CD4-positive, alpha-beta T cell (primary cell): ENCODE measurements around the gene AHRR. TPM values are rescaled to one million over a fixed set of nuclear protein-coding genes. Genes with fewer than 3 reads are reported as not detected.

Source experiments
- ATAC-seq: fragments of 200-7000 bp; cut with Tn5 transposase; one replicate; pipeline ENCODE4 v1.10.0; 2022; ENCODE audit warnings: mild to moderate bottlenecking; ENCODE audit not compliant: poor library complexity
- CTCF ChIA-PET: fragments of 350-600 bp; sonication (Branson Sonifier 250); formaldehyde crosslinking; loops from one replicate; lab custom pipeline; 2021; ENCODE audit warnings: antibody characterized with exemption, inconsistent platforms; lab: Charles Lee
- POLR2A ChIA-PET: fragments of 350-600 bp; sonication (Branson Sonifier 250); formaldehyde crosslinking; loops from one replicate; lab custom pipeline; 2021; ENCODE audit warnings: antibody characterized with exemption, inconsistent platforms; lab: Charles Lee
- DNase-seq, 14 experiments: peaks; one replicate each; pipeline ENCODE4 v3.0.0-alpha.2; 2013 to 2020; ENCODE audit warnings: mixed read lengths in 2 of 14
- H3K27ac ChIP-seq, 2 donors: one replicate each; pipeline versions ENCODE4 v1.5.1 to v1.7.0; 2013; ENCODE audit warnings: low read length in 2 of 2, low read depth in 1 of 2, mild to moderate bottlenecking in 1 of 2
- H3K27me3 ChIP-seq, 2 experiments: 1 replicate in 1 of 2; 2 replicates in 1 of 2; pipeline versions ENCODE4 v1.6.1 to v1.7.0; 2013; ENCODE audit warnings: low read length in 2 of 2, control low read depth in 1 of 2, mild to moderate bottlenecking in 1 of 2, moderate library complexity in 1 of 2; ENCODE audit not compliant: insufficient read depth in 2 of 2, control insufficient read depth in 1 of 2
- H3K36me3 ChIP-seq: one replicate; pipeline ENCODE4 v1.6.1; 2013; ENCODE audit warnings: low read length, control low read depth; ENCODE audit not compliant: insufficient read depth
- H3K4me1 ChIP-seq: one replicate; pipeline ENCODE4 v1.6.1; 2013; ENCODE audit warnings: low read length, control low read depth; ENCODE audit not compliant: insufficient read depth
- H3K4me3 ChIP-seq: one replicate; pipeline ENCODE4 v1.5.1; 2013; ENCODE audit warnings: mild to moderate bottlenecking, low read length, moderate library complexity
- H3K9me3 ChIP-seq, 2 experiments: 1 replicate in 1 of 2; 2 replicates in 1 of 2; pipeline versions ENCODE4 v1.6.1 to v1.7.0; 2013; ENCODE audit warnings: low read length in 2 of 2, mild to moderate bottlenecking in 2 of 2, control low read depth in 1 of 2, moderate library complexity in 1 of 2; ENCODE audit not compliant: control insufficient read depth in 1 of 2, insufficient read depth in 1 of 2
- H3K27ac Mint-ChIP-seq: one replicate; pipeline ENCODE4 v1.8.0; 2020; ENCODE audit warnings: mixed read lengths
- H3K27me3 Mint-ChIP-seq: one replicate; pipeline ENCODE4 v1.8.0; 2021; ENCODE audit warnings: mixed read lengths
- H3K36me3 Mint-ChIP-seq: one replicate; pipeline ENCODE4 v1.8.0; 2021; ENCODE audit warnings: low read depth, mixed read lengths
- H3K4me1 Mint-ChIP-seq: one replicate; pipeline ENCODE4 v1.8.0; 2021; ENCODE audit warnings: low read depth, mixed read lengths
- H3K4me3 Mint-ChIP-seq: one replicate; pipeline ENCODE4 v1.8.0; 2020; ENCODE audit warnings: mild to moderate bottlenecking, mixed read lengths
- H3K9me3 Mint-ChIP-seq: one replicate; pipeline ENCODE4 v1.8.0; 2020; ENCODE audit warnings: mixed read lengths
- intact Hi-C, 2 experiments: fragments of 100-400 bp; cut with DNase I in 1 of 2; cut with micrococcal nuclease in 1 of 2; formaldehyde crosslinking; loops; one replicate each; pipeline versions ENCODE4 v1.15.1 to v1.9.0; 2023 to 2025; cut with DNase I, micrococcal nuclease
- total RNA-seq, 174 experiments: library from RNA in 2 of 174; stranded (reverse) in 2 of 174; gene quantifications; one replicate each; pipeline ENCODE4 v1.2.3 and lab custom pipeline; 2021 to 2026
- TF ChIP-seq, protein P1 (sequence below): fragments of 200-600 bp; IDR thresholded peaks from one replicate; pipeline ENCODE4 v1.8.0; 2022; ENCODE audit warnings: antibody characterized with exemption, mild to moderate bottlenecking

Gene AHRR
- total RNA-seq, 2 experiments from 2014 or later = 0.45 to 0.63 TPM

DNA sequence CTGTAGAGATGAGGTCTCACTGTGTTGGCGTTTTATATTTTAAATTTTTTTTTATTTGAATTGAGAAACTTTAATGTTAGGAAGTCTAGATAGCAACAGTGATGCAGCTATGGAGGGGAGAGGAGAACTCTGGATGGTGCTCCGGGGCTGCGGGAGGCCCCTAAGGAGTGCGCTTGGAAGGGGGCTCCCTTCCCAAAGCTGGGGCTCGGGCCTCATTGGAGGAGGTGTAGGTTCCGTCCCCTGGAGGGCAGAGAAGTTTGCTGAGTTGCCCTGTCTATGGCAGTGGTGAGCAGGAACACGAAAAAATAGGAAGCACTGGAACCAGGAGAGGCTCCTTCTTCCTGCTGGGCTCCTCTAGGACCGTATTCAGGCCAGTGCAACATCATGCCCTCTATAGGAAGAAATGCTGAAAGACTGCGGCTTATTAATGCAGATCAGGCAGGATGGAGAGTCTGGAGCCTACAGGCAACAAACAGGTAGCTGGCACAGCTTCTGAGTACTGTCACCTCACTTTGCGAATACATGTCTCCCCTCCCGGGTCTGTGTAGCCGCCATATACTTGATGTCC lies 16.1 kb downstream of the AHRR start:
- no peaks in the 10 kb centered on the region for H3K4me1 Mint-ChIP-seq
- POLR2A ChIA-PET = no interaction called here
- CTCF ChIA-PET = no interaction called here

DNA sequence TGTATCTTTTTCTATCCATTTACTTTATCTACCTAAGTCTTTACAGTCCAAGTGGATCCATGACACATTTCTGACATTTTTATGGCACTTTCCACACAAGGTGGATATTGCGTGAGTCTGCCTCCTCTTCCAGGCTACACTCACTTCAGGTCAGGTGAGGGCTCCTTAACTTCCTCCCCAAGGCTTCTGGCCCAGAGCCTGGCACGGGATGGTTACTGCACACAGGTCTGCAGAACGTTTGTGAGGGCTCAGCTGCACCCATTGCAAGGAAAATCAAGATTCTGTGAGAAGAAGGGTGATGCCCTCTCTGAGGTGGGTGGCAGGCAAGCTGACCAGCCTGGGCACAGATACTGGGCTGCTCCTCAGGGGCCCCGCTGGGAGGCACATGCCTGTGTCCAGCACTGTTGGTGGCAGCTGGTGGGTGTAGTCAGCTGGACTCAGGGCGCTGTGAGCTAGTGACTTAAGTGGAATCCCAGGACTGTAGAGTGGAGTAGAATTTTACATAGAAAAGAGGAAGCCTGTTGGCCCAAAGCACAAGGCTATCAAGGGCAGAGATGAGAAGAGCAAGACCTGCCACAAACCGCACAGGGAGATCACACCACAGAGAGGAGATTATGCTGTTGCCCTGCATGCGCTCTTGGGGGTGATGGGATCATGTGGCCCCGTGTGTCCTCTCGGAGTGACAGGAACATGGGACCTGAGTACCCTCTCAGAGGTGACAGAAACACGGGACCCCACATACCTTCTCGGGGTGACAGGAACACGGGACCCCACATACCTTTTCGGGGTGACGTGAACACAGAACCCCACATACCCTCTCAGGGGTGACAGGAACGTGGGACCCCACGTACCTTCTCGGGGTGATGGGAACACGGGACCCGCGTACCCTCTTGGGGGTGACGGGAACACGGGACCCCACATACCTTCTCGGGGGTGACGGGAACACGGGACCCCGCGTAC lies 21.3 kb downstream of the AHRR start:
- Mint-ChIP-seq H3K4me1 (peaks cover 7% of the 10 kb centered on the region), H3K9me3 (no peaks in the 10 kb centered on the region), H3K27ac (no peak overlapping the region), H3K36me3 (no peaks in the 10 kb centered on the region), H3K4me3 (peak overlapping the region; percentile 11), H3K27me3 (peaks cover 22% of the 10 kb centered on the region)
- CTCF ChIA-PET = no interaction called here
- Histone ChIP-seq H3K4me3 (no peak overlapping the region), H3K4me1 (peaks cover 11% of the 10 kb centered on the region), H3K36me3 (no peaks in the 10 kb centered on the region), H3K27me3 (peaks cover 7 to 10% of the 10 kb centered on the region in 2 experiments), H3K27ac (no peak overlapping the region), H3K9me3 (peaks cover 0 to 5% of the 10 kb centered on the region in 2 experiments)
- POLR2A ChIA-PET = no interaction called here
- intact Hi-C loops = no loop called here
- no peak for ATAC-seq
- TF ChIP-seq, protein P1, sequence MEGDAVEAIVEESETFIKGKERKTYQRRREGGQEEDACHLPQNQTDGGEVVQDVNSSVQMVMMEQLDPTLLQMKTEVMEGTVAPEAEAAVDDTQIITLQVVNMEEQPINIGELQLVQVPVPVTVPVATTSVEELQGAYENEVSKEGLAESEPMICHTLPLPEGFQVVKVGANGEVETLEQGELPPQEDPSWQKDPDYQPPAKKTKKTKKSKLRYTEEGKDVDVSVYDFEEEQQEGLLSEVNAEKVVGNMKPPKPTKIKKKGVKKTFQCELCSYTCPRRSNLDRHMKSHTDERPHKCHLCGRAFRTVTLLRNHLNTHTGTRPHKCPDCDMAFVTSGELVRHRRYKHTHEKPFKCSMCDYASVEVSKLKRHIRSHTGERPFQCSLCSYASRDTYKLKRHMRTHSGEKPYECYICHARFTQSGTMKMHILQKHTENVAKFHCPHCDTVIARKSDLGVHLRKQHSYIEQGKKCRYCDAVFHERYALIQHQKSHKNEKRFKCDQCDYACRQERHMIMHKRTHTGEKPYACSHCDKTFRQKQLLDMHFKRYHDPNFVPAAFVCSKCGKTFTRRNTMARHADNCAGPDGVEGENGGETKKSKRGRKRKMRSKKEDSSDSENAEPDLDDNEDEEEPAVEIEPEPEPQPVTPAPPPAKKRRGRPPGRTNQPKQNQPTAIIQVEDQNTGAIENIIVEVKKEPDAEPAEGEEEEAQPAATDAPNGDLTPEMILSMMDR = no peak
- no peak for DNase-seq

More for the DNA sequence above, 16.1 kb downstream of the AHRR start:
- peaks cover 4% of the 10 kb centered on the region for H3K27me3 Mint-ChIP-seq
- Histone ChIP-seq H3K27ac (no peak overlapping the region), H3K27me3 (no peaks in the 10 kb centered on the region), H3K4me1 (peaks cover 9% of the 10 kb centered on the region), H3K36me3 (no peaks in the 10 kb centered on the region), H3K9me3 (no peaks in the 10 kb centered on the region), H3K4me3 (no peak overlapping the region)
- H3K4me3 Mint-ChIP-seq = no peak overlapping the region
- intact Hi-C loops = no loop called here
- TF ChIP-seq, protein P1 = no peak
- no peak overlapping the region for H3K27ac Mint-ChIP-seq
- H3K36me3 Mint-ChIP-seq = no peaks in the 10 kb centered on the region
- ATAC-seq (no peak), DNase-seq (no peak)
- no peaks in the 10 kb centered on the region for H3K9me3 Mint-ChIP-seq

DNA sequence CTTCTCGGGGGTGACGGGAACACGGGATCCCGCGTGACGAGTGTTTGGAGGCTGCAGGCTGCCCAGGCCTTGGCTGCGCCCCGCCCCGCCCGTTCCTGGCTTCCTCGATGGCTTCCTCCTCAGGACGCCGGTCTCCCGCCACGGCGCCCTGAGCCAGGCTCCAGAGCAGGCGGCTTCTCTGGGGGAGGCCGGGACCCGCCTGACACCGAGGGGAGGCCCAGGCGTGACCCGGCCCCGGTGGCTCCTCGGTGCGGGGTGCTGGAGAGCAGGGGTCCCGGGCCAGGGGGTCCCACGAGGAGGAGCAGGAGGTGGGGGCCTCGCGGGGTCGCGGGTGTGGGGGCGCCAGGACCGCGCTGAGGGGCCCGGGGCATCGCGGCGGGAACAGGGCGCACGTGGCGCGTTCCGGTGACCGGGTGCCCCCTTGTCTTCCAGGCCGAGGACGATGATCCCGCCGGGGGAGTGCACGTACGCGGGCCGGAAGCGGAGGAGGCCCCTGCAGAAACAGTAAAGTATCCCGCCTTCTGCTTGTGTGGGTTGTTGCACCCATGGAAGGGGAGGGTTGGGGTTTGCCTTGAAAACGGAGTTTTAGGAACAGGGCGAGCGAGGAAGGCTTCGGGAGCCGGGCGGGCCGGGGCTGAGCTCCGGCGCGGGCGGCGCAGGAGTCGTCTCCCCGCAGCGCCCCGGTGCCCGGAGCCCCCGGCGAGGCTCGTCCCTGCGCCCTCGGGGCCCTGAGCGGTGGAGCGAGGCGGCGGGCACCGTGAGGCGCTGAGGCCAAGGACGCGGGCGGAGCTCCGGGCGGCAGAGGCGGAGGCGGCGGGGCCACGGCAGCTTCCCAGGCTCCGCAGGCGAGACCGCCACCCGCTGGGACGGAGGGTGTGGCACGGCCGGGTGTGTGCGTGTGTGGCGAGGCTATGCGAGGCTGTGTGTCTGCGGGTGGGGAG lies 22.2 kb downstream of the AHRR start:
- DNase-seq = peak in 12 of 14 experiments; percentile 9 to 72 (median 33)
- H3K36me3 Mint-ChIP-seq = no peaks in the 10 kb centered on the region
- ATAC-seq = peak; percentile 76
- H3K36me3 ChIP-seq = no peaks in the 10 kb centered on the region
- intact Hi-C loops = no loop called here
- no peaks in the 10 kb centered on the region for H3K9me3 Mint-ChIP-seq
- H3K4me1 Mint-ChIP-seq = peaks cover 7% of the 10 kb centered on the region
- H3K4me1 ChIP-seq = peaks cover 11% of the 10 kb centered on the region
- peak overlapping the region; percentile 71 for H3K4me3 Mint-ChIP-seq
- ChIA-PET POLR2A (interaction anchor here (1.6 kb wide), 1 partner anchor 25 kb away, joined by 7 read pairs; no protein-coding TSS in a partner anchor), CTCF (interaction anchor here (1.0 kb wide), 1 partner anchor 49 kb away, joined by 3 read pairs; no protein-coding TSS in a partner anchor)
- H3K27ac Mint-ChIP-seq = no peak overlapping the region
- H3K27ac ChIP-seq = no peak overlapping the region
- H3K4me3 ChIP-seq = peak overlapping the region; percentile 16
- peaks cover 7 to 12% of the 10 kb centered on the region in 2 experiments for H3K27me3 ChIP-seq
- TF ChIP-seq, protein P1 = no peak
- H3K27me3 Mint-ChIP-seq = peaks cover 27% of the 10 kb centered on the region
- peaks cover 0 to 5% of the 10 kb centered on the region in 2 experiments for H3K9me3 ChIP-seq
